GM12872 (cell line): ENCODE measurements around the gene ZXDC.

ENCODE experiments used
- TF ChIP-seq, protein P1 (sequence below): IDR thresholded peaks from 3 replicates; pipeline ENCODE4 v1.5.1; 2011; ENCODE audit warnings: low read depth, mild to moderate bottlenecking, low read length, moderate library complexity; ENCODE audit not compliant: insufficient read depth

The ZXDC gene

DNA sequence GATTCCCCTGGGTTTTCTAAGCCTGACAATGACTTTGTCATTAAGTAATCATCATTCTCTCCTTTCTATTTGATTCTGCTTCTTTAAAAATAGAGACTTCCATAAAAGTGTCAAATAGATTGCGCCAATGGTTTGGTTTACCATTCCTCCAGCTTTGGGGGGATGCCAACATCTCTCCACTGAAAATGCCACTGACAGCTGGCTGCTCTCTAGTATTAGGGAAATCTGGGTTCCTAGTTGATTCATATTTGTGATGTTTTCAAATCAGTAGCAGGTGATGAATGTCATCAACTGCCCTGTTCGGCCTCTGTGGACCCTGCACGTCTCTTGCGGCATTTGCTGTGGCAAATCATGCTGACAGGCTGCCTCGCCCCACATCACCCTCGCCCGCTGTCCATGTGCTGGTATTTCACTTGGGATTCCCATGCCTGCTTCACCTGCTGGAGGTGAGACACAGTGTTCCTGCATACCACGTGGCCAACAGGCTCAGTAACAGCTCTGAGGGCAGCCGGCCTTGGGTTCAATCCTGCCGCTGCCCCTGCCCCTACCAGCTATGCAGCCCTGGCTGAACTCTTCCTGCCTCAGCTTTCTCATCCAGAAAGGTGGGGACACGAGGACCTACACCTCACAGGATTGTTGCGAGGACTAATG, 28.1 kb downstream of the ZXDC start:
- TF ChIP-seq, protein P1, sequence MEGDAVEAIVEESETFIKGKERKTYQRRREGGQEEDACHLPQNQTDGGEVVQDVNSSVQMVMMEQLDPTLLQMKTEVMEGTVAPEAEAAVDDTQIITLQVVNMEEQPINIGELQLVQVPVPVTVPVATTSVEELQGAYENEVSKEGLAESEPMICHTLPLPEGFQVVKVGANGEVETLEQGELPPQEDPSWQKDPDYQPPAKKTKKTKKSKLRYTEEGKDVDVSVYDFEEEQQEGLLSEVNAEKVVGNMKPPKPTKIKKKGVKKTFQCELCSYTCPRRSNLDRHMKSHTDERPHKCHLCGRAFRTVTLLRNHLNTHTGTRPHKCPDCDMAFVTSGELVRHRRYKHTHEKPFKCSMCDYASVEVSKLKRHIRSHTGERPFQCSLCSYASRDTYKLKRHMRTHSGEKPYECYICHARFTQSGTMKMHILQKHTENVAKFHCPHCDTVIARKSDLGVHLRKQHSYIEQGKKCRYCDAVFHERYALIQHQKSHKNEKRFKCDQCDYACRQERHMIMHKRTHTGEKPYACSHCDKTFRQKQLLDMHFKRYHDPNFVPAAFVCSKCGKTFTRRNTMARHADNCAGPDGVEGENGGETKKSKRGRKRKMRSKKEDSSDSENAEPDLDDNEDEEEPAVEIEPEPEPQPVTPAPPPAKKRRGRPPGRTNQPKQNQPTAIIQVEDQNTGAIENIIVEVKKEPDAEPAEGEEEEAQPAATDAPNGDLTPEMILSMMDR: no peak

DNA sequence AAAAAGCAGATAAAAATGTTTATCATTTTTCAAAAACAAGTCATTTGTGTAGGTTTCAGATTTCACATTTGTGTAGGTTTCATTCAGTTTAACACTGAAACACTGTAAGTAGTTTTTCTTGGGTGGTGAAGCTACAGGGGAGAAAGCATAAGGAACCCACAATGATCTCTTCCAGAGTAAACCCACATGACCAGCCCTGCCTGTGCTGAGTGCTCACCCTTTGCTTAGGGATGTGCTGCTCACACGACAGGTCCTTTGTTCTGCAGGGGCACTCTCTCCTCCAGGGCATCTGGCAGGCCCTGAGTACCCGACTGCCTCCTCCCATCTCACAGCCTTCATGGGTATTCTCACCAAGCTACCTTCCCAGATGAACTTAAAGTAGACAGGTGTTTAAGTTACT, 28.9 kb downstream of the ZXDC start:
- TF ChIP-seq, protein P1: no peak

DNA sequence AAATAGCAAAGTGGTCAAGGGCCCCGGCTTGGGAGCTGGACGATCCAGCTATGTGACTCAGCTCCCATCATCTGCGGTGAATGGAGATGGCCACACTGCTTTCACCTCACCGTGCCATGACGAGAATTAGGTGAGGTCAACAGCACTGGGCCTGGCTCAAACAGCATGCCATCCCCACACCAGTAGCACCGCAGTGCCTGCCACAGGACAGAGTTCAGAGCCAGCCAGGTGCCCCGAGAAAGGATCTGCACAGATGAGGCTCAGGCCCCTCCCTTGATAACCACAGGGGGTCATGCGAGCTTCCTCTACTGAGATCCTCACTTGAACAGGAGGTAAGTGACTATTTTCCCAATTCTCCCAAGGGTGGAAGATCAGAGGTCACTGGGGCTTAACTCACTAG, 29.4 kb downstream of the ZXDC start:
- TF ChIP-seq, protein P1: no peak

DNA sequence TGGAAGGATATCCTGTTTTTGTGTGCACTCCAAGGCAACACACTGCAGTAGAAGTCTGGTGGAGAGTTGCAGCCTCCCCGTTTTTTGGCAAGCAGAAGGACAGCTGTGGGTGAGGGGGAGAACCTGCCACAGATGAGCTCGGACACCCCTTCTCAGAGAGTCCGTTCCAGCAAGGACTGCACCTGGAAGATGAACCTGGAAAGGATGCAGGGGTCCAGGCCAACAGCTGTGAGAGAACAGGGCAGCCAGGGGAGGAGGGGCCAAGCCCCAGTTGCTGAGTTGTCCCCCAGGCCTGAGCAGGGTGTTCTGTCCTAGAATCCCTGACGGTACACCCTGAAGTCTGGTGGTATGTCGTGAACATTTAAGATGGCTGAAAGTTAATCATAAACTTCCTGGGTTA, 30.2 kb downstream of the ZXDC start:
- TF ChIP-seq, protein P1: no peak

DNA sequence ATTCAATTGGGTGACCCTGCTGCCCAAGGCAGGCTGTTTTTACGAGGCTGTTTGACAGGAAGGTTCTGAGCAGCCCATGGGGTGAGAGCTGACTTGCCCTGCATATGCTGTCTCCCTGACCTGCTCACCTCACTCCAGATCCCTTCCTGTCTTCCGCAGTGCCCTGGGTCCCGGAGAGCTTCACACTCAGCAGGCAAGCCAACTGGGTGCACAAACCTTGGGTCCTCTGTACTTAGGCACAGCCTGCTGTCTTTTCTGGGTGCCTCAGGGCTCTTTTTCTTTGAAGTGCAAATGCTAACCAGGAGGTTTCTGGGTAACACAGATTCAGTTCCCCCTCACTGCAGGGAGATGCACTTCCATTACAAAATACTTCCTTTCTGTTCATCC, 32.8 kb downstream of the ZXDC start:
- TF ChIP-seq, protein P1: no peak

DNA sequence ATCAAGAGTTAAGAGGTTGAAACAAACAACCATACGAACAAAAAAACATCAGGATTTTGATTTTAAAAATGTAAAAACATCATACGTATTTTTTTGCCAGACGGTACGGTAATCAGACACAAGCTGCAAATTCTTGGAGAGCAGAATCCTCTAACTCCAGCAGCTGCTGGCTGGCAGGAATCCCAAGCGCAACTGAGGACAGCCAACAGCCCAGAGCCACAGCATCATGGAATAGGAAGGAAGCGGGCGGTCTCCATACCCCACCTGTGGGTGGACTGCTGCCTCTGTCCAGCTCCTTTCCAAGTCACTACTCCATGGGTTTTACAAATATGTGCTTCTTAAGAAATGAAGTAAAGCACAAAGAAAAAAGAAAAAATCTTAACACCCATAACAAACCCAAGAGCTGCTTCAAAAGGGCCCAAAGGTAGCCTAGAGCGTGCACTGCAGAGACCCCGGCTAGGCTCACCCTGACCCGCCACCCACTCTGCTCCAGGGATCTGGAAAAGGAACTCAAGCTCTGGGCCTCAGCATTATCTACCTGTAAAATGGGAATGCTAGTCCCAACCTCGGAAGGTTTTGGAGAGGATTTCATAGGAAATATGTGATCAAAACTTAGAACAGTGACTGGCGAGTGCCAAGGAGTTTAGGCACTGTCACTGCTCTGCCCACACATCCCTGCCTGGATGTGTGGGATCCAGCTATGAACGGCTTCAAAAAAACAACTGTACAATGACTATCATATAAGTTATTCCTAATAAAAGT, 33.4 kb downstream of the ZXDC start:
- TF ChIP-seq, protein P1: no peak

DNA sequence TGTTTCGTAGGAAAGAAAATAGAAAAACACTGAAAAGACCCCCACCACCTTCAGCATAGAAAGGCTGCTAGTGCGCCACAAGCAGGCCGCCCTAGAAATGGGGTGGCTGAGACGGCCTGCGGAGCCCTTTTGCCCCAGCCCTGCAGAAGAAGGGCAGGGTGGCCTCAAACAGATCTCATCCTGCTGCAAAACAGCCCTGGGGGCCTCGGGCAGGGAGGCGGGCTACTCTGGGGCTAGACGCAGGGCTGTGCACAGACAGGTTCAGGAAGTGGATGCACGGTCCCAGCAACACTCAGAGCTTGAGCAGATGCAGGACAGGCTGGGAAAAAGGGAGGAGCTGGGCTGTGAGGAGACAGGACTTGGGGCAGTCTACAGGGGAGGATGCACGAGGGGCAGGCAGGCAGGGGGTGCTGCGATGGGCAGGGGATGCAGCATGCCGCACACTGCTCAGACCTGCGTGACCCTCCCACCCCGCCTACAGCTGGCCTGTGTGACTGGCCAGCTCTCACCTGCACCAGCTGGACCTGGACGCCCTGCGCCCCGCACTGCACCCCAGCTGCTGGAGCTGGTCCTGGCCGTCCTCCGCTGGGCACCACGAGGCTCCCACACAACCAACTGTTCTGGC, 34.3 kb downstream of the ZXDC start:
- TF ChIP-seq, protein P1: no peak
